SU-DHL-6 (cell line): ENCODE results near the gene CNTN1.

ENCODE experiments used
- H2AFZ ChIP-seq: fragments of 200-600 bp; sonication (generic); 2 replicates; pipeline ENCODE4 v1.6.1; 2014; ENCODE audit warnings: low read depth, mild to moderate bottlenecking, moderate library complexity, mixed read lengths, antibody characterized with exemption, low read length; ENCODE audit not compliant: severe bottlenecking
- H3F3A ChIP-seq: fragments of 200-600 bp; shearing (Covaris generic); 2 replicates; pipeline ENCODE4 v1.6.0; 2016; ENCODE audit warnings: antibody characterized with exemption, mild to moderate bottlenecking; ENCODE audit not compliant: insufficient read depth
- H3K27ac ChIP-seq: fragments of 200-600 bp; sonication (generic); 2 replicates; pipeline ENCODE4 v1.5.1; 2016; ENCODE audit warnings: low read depth, mild to moderate bottlenecking, low read length, moderate library complexity, mixed read lengths
- H3K27me3 ChIP-seq: fragments of 200-600 bp; sonication (generic), shearing (Covaris generic); 2 replicates; pipeline ENCODE4 v1.6.0; 2014; ENCODE audit warnings: mild to moderate bottlenecking, low read length
- H3K36me3 ChIP-seq: fragments of 200-600 bp; sonication (generic); 2 replicates; pipeline ENCODE4 v1.6.1; 2014; ENCODE audit warnings: mild to moderate bottlenecking, low read length, mixed read lengths
- H3K4me2 ChIP-seq: fragments of 300-600, 200-600 bp; shearing (Covaris generic), sonication (generic); 2 replicates; pipeline ENCODE4 v1.6.0; 2014; ENCODE audit warnings: low read length, low read depth, mild to moderate bottlenecking; ENCODE audit not compliant: poor library complexity, severe bottlenecking
- H3K4me3 ChIP-seq: fragments of 200-600 bp; sonication (generic); 2 replicates; pipeline ENCODE4 v1.5.1; 2014; ENCODE audit warnings: antibody characterized with exemption, low read length, mild to moderate bottlenecking, mixed read lengths; ENCODE audit not compliant: insufficient read depth, poor library complexity, severe bottlenecking
- H3K79me2 ChIP-seq: fragments of 200-600 bp; sonication (generic); 2 replicates; pipeline ENCODE4 v1.6.1; 2014; ENCODE audit warnings: mild to moderate bottlenecking, low read length, moderate library complexity; ENCODE audit not compliant: insufficient read depth
- H3K9ac ChIP-seq: fragments of 200-600 bp; sonication (generic); 2 replicates; pipeline ENCODE4 v1.7.0; 2014; ENCODE audit warnings: mild to moderate bottlenecking, low read length
- H3K9me2 ChIP-seq: fragments of 200-600 bp; sonication (generic); replicated peaks from 2 replicates; pipeline ENCODE4 v1.6.1; 2014; ENCODE audit warnings: low read length; ENCODE audit not compliant: insufficient read depth
- H3K9me3 ChIP-seq: fragments of 200-600 bp; sonication (generic); 2 replicates; pipeline ENCODE4 v1.6.1; 2014; ENCODE audit warnings: low read length, mixed read lengths; ENCODE audit not compliant: insufficient read depth
- H4K20me1 ChIP-seq: fragments of 200-600 bp; sonication (generic); 2 replicates; pipeline ENCODE4 v1.6.1; 2014; ENCODE audit warnings: low read depth, mild to moderate bottlenecking, antibody characterized with exemption, low read length, moderate library complexity, mixed read lengths
- CTCF ChIP-seq: fragments of 200-600 bp; sonication (generic); IDR thresholded peaks from one replicate; pipeline ENCODE4 v1.5.1; 2017; ENCODE audit warnings: antibody characterized with exemption, mild to moderate bottlenecking, low read length, moderate library complexity; ENCODE audit not compliant: insufficient read depth, poor library complexity, severe bottlenecking
- EZH2phosphoT487 ChIP-seq: fragments of 200-600 bp; sonication (generic), shearing (Covaris generic); conservative IDR thresholded peaks from 2 replicates; pipeline ENCODE4 v1.6.1; 2018; ENCODE audit warnings: mild to moderate bottlenecking, antibody characterized with exemption, low read length, moderate library complexity, mixed read lengths

The CNTN1 gene

DNA sequence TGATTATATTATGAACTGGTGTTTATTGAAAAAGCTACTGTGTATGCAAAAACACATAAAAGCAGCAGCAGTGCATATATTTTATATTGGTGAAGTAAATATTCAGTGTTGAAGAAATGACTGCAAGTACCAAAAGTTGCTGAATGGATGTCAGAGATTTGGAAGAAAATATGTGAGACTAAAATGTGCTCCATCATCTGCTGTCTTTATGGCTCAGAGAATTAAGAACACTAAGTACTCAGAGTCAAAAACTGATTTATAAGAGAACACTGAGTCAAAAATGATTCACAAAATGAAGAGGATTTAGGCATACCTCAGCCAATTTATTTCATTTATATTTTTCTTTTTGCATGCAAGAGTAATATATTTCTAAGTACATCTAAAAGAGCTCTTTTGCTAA, 409.6 kb downstream of the CNTN1 start:
- Histone ChIP-seq H3K9me2 (no peaks in the 10 kb centered on the region), H2AFZ (no peak overlapping the region), H3K27ac (no peak overlapping the region), H3K79me2 (no peaks in the 10 kb centered on the region), H3K4me3 (no peak overlapping the region), H3K9me3 (no peaks in the 10 kb centered on the region), H3F3A (no peaks in the 10 kb centered on the region), H3K27me3 (no peaks in the 10 kb centered on the region), H4K20me1 (no peaks in the 10 kb centered on the region), H3K4me2 (no peak overlapping the region), H3K36me3 (no peaks in the 10 kb centered on the region), H3K9ac (no peak overlapping the region)
- TF ChIP-seq EZH2phosphoT487: no peak

GRCh38 chr12:41103614-41104013, 411.4 kb downstream of the CNTN1 start:
- Histone ChIP-seq H4K20me1 (no peaks in the 10 kb centered on the region), H3K27me3 (no peaks in the 10 kb centered on the region), H3K9me2 (no peaks in the 10 kb centered on the region), H3K36me3 (no peaks in the 10 kb centered on the region), H3K9me3 (no peaks in the 10 kb centered on the region), H3K4me3 (no peak overlapping the region), H3K4me2 (no peak overlapping the region), H3K27ac (no peak overlapping the region), H3K79me2 (no peaks in the 10 kb centered on the region), H3K9ac (no peak overlapping the region), H2AFZ (no peak overlapping the region), H3F3A (no peaks in the 10 kb centered on the region)
- TF ChIP-seq EZH2phosphoT487: no peak
- TF ChIP-seq CTCF: no peak

- TF ChIP-seq CTCF: no peak
- no peak for TF ChIP-seq EZH2phosphoT487
- Histone ChIP-seq H3K4me2 (no peak overlapping the region), H3K9ac (no peak overlapping the region), H3K79me2 (no peaks in the 10 kb centered on the region), H3K9me3 (no peaks in the 10 kb centered on the region), H4K20me1 (no peaks in the 10 kb centered on the region), H3K9me2 (no peaks in the 10 kb centered on the region), H2AFZ (no peak overlapping the region), H3K36me3 (no peaks in the 10 kb centered on the region), H3K27me3 (no peaks in the 10 kb centered on the region), H3K27ac (no peak overlapping the region), H3F3A (no peaks in the 10 kb centered on the region), H3K4me3 (no peak overlapping the region)
Observed at GRCh38 chr12:41106315-41106714, 414.1 kb downstream of the CNTN1 start.

DNA sequence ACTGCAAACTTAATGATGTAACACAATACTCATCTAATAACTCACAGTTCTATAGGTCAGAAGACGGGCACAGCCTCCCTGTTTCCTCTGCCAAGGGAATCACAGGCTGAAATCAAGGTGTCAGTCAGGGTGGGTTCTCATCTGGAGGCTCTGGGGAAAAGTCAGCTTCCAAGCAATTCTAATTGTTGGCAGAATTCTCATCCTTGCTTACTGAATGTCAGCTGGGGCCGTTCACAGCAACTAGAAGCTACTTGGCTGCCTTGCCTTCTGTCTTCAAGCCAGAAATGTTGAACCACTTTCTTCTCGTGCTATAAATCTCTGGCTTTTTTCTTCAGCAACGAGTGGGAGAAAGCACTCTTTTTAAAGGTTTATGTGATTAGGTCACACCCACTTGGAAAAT, 415.8 kb downstream of the CNTN1 start:
- no peaks in the 10 kb centered on the region for H3K9me2 ChIP-seq
- H3K9me3 ChIP-seq: no peaks in the 10 kb centered on the region
- TF ChIP-seq CTCF (no peak), EZH2phosphoT487 (no peak)
- no peaks in the 10 kb centered on the region for H4K20me1 ChIP-seq
- H3K9ac ChIP-seq: no peak overlapping the region
- H3F3A ChIP-seq: no peaks in the 10 kb centered on the region
- H3K27me3 ChIP-seq: no peaks in the 10 kb centered on the region
- H3K79me2 ChIP-seq: no peaks in the 10 kb centered on the region
- H3K4me3 ChIP-seq: no peak overlapping the region
- H3K27ac ChIP-seq: no peak overlapping the region
- H2AFZ ChIP-seq: no peak overlapping the region
- no peaks in the 10 kb centered on the region for H3K36me3 ChIP-seq
- H3K4me2 ChIP-seq: no peak overlapping the region
